Activated CD8-positive, alpha-beta memory T cell treated with anti-CD3 and anti-CD28 coated beads for 24 hours (primary cell): ENCODE data around the gene CBX3.
"Not testable (repeated sequence)": the region's sequence is repeated elsewhere in the genome, so short reads cannot be mapped to it uniquely, and the experiment has no call there.

Source experiments
- DNase-seq: peaks from one replicate; pipeline ENCODE4 v3.0.0-alpha.2; 2020

Gene CBX3

DNA sequence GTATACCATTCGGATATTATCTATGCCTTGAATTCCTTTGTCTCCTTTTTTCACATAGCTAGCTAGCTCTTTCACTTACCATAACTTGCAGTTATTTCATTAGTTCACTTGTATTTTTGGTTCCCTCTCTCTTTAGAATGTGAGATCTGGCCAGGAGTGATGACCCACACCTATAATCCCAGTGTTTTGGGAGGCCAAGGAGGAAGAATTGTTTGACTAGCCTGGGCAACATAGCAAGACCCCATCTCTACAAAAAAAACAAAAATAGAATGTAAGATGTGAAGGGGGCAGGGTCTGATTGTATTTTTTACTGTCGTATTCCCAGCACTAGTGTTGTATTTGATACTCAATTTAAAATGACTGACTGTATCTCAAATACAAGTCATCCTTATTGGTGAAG lies 29.9 kb upstream of the CBX3 start:
- DNase-seq, result no peak

DNA sequence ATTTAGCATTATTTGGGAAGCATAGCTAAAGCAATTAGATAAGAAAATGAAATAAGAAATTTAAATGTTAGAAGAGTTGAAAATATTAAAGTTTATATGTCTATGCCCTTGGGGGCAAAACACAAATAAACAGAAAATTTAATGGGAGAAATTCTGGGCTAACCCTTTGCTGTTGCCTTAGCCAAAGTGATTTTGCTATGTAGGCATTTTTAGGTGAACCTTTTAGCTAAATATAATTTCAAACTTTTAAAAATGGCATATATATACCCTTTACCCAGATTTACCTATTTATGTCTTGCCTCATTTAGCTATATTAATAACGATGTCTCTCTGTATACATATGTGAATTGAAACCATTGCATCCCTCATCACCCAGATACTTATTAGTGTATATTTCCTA lies 29.5 kb upstream of the CBX3 start:
- no peak for DNase-seq

DNA sequence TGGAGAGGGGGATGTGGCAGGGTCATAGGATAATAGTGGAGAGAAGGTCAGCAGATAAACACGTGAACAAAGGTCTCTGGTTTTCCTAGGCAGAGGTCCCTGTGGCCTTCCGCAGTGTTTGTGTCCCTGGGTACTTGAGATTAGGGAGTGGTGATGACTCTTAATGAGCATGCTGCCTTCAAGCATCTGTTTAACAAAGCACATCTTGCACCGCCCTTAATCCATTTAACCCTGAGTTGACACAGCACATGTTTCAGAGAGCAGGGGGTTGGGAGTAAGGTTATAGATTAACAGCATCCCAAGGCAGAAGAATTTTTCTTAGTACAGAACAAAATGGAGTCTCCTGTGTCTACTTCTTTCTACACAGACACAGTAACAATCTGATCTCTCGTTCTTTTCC lies 25.6 kb upstream of the CBX3 start:
- not testable (repeated sequence) for DNase-seq

DNA sequence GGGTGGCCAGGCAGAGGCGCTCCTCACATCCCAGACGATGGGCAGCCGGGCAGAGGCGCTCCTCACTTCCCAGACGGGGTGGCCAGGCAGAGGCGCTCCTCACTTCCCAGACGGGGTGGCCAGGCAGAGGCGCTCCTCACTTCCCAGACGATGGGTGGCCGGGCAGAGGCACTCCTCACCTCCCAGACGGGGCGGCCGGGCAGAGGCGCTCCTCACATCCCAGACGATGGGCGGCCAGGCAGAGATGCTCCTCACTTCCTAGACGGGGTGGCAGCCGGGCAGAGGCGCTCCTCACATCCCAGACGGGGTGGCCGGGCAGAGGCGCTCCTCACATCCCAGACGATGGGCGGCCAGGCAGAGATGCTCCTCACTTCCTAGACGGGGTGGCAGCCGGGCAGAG lies 24.8 kb upstream of the CBX3 start:
- DNase-seq, result not testable (repeated sequence)

DNA sequence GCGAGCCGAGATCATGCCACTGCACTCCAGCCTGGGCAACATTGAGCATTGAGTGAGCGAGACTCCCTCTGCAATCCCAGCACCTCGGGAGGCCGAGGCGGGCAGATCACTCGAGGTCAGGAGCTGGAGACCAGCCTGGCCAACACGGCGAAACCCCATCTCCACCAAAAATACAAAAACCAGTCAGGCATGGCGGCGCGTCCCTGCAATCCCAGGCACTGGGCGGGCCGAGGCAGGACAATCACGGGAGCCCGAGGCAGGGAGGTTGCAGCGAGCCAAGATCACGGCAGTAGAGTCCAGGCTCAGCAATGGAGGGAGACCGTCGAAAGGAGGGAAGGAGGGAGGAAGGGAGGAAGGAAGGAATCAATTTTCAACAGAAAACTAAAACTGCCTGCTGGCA lies 24.3 kb upstream of the CBX3 start:
- DNase-seq, result not testable (repeated sequence)

DNA sequence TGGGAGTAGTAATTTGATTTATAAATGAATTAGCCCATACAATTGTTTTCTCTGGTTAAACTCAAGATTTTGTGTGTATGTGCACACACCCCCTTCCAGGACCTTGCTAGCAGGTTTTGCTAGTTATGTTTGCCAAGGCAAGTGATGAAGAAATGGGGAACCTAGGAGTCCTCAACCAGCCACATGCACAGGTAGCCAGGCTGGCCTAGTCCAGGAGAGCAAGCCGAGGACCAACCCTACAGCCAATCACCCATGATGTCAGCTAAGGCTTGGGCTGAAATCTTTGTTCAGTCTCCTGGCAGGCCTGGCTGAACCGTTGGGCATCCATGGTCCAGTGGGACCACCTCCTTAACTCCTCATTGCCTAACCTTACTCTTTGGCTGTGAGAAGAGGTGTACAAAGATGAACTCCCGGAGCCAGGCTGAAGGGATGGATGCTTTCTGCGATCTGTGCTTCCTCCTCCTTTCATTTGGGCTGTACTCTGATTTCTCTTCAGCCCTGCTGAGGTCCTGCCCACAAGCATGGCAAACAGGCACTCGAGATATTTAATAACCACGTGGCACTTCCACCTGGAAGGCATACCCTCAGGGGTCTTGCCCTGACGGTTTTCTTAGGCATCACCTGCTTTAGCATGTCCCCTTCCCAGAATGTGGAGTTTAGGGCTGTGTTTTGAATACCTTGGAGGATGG lies 23.1 kb upstream of the CBX3 start:
- DNase-seq, result no peak

DNA sequence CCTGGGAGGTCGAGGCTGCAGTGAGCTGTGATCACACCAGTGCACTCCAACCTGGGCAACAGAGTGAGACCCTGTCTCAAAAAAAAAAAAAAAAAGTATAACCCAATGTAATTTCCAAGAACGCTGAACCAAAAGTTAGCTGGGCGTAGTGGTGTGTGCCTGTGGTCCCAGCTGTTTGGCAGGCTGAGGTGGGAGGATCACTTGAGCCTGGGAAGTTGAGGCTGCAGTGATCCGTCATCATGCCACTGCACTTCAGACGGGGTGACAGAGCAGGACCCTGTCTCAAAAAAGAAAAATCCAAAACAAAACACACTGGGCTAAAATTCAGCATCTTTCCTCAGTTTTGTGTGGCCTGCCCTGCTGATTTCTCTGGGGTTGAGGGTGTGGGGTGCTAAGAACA lies 22.1 kb upstream of the CBX3 start:
- no peak for DNase-seq

DNA sequence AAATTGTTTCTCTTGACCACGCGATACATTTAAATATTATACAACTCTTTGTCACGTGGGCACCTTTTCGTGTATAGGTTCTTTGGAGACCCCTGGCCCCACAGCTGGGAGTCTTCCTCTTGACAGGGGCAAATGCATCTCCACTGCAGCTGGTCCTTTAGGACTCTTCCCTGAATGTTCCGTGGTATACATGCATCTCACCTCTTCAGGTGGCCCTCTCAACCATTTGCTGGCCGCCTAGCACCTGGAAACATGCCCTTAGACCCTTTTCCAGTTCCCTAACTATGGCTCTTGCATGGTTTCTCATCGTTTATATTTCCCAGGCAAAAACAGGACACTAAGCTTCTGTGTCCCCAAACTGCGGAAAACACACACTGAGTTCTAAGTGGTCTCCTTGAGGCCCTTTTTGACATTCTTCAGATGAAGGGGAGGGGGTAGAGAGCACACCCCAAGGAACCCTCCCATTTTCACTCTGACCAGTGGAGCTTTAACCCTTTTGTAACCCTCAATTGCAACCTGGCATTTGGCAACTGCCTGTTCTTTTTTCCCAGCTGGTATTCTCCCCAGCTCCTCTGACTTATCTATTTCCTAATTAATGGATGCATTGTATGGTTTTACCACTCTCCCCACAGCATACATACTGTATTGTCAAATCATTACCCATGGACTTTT lies 21.6 kb upstream of the CBX3 start:
- DNase-seq, result no peak

DNA sequence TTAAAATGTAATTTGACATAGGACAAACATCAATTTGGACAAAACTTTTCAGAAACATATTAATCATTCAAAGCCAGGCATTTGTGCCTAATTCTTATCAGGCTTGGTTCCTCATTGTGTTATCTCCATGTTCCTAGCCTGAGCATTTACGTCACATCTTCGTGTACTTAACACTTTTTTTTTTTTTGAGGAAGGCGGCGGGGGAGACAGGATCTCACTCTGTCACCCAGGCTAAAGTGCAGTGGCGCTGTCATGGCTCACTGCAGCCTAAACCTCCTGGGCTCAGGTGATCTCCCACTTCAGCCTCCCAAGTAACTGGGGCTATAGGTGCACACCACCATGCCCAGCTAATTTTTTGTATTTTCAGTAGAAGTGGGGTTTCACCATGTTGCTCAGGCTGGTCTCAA lies 20.8 kb upstream of the CBX3 start:
- DNase-seq, result no peak

DNA sequence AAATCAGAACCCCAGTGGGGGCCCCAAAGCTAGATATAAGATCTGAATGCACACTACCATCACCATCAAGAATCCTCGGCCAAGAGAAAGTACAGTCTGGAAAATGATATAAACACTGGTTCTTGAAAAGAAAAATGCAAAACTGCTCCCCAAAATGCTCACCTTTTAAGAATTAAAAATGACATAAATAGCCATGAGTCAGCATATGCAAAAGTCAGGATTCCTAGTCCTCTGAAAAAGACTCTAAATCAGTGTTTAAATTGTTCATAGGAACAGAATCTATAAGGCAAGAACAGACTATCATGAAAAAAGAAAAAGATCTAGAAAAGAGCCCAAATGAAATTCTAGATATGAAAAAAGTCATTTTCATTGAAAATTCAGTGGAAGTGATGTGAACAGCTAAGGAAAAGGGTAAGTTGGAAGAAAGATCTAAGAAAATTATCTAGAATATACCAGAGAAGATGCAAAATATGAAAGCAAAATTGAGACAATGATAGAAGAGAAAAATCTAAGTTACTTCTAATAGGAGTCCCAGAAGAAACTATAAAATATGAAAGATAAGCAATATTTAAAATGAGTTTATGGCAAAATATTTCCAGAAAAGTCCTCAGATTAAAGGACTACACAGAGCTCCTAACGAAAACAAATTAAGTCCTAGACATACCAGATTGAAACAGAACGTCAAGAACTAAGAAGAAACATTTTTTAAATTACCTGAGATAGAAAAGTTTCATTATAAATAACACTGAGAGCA lies 19.9 kb upstream of the CBX3 start:
- no peak for DNase-seq

DNA sequence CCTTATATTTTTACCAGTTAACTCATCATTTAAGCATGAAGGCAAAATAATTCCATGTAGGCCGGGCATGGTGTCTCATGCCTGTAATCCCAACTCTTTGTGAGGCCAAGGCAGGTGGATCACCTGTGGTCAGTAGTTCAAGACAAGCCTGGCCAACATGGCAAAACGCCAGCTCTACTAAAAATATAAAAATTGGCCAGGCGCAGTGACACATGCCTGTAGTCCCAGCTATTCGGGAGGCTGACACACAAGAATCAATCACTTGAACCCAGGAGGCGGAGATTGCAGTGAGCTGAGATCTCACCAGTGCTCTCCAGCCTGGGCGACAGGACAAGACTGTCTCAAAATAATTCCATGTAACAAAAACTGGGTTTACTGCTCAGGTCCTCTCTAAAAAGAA lies 19.3 kb upstream of the CBX3 start:
- DNase-seq, result no peak

DNA sequence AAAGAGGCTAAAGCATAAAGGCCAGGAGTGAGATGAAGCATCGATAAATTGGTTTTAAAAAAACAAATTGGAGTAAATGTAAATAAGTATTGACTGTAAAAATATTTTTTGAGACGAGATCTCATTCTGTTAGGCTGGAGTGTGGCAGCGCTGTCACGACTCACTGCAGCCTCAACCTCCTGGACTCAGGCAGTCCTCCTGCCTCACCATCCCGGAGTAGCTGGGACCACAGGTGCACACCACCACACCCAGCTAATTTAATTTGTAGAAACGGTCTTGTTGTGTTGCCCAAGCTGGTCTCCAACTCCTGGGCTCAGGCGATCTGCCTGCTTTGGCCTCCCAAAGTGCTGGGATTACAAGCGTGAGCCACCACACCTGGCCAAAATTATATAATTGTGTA lies 18.8 kb upstream of the CBX3 start:
- DNase-seq, result no peak

DNA sequence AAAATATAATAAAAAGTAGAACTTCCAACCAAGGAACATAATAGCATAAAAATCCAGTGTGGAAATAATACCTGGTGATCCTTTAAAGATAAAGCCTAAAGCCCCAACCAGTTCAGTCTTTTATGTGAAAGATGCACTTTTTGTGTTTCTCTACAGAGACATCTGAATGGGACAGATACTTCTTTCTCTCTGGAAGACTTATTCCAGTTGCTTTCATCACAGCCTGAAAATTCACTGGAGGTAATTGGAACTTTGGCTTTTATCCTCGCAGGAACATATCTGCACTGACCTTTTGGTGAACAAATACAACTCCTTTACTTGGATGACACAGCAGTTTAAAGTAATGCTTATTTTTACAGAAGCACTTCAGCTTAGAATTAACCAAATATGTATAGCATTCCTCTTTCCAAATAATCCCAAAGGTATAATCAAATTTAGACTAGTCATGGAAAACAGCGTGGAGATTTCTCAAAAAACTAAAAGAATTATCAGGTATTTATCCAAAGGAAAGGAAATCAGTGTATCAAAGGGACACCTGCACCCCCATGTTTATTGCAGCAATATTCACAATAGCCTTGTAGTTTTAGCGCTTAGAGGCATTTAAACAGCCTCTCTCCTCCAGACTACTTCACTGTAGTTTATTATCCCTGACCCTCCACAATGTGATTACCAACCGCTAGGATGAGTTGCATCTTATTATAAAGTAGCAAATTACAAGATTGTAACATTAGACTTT lies 17.8 kb upstream of the CBX3 start:
- DNase-seq, result no peak

DNA sequence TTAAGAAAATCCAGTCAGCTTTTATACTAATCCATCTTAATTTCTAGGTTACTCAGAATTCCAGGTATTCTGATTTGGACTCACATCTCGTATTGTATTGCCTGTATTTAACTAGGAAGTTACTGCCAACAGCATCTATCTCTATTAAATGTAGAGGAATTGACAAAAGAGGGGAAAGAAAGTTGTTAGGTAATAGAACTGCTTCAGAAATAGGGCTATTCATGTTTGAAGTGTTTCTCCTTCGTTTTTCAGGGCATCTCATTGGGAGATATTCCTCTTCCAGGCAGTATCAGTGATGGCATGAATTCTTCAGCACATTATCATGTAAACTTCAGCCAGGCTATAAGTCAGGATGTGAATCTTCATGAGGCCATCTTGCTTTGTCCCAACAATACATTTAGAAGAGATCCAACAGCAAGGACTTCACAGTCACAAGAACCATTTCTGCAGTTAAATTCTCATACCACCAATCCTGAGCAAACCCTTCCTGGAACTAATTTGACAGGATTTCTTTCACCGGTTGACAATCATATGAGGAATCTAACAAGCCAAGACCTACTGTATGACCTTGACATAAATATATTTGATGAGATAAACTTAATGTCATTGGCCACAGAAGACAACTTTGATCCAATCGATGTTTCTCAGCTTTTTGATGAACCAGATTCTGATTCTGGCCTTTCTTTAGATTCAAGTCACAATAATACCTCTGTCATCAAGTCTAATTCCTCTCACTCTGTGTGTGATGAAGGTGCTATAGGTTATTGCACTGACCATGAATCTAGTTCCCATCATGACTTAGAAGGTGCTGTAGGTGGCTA lies 17.1 kb upstream of the CBX3 start:
- DNase-seq, result not testable (repeated sequence)

DNA sequence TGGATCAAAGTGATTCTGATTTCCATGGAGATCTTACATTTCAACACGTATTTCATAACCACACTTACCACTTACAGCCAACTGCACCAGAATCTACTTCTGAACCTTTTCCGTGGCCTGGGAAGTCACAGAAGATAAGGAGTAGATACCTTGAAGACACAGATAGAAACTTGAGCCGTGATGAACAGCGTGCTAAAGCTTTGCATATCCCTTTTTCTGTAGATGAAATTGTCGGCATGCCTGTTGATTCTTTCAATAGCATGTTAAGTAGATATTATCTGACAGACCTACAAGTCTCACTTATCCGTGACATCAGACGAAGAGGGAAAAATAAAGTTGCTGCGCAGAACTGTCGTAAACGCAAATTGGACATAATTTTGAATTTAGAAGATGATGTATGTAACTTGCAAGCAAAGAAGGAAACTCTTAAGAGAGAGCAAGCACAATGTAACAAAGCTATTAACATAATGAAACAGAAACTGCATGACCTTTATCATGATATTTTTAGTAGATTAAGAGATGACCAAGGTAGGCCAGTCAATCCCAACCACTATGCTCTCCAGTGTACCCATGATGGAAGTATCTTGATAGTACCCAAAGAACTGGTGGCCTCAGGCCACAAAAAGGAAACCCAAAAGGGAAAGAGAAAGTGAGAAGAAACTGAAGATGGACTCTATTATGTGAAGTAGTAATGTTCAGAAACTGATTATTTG lies 16.3 kb upstream of the CBX3 start:
- no peak for DNase-seq

DNA sequence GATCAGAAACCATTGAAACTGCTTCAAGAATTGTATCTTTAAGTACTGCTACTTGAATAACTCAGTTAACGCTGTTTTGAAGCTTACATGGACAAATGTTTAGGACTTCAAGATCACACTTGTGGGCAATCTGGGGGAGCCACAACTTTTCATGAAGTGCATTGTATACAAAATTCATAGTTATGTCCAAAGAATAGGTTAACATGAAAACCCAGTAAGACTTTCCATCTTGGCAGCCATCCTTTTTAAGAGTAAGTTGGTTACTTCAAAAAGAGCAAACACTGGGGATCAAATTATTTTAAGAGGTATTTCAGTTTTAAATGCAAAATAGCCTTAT lies 15.7 kb upstream of the CBX3 start:
- no peak for DNase-seq

DNA sequence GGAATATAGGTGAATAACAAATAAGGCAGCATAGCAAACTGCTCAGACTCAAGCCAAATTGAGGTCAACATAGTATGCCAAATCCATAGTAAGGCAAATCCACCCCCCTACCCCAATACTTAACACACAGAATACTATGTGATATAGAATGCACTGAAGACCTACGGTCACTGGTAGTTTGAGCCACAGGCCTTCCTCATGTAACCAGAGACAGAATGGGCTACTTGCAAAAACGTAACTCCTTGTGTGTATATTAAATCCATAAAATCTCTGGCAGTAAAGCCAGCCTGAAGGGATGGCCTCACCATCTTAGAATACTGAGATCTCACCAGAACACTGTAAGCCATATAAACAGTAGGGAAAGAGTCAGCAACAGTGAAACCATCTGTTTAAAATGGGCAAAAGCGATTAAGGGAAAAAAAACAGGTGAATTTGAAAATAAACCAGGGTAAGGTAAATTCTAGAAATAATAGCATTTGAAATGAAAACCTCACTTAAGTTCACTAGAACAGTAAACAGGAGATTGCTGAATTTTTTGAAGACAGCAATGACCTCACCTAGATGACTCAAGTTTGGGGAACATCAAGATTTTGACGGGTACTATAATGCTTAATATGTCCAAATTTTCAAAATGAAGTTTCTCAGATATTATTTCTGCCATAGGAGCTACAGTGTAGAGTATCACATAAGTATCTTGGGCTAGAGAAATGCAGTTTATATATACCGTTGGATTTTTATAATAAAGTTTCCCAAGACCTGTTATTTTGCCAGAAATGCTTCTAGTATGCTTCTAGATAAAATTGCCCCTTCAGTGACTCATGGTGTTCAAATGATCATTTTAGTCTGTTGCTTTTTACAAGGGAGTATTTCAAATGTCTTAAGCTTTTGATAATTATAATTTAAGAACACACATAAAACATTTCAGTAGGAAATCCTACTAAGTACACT lies 14.9 kb upstream of the CBX3 start:
- DNase-seq, result no peak

DNA sequence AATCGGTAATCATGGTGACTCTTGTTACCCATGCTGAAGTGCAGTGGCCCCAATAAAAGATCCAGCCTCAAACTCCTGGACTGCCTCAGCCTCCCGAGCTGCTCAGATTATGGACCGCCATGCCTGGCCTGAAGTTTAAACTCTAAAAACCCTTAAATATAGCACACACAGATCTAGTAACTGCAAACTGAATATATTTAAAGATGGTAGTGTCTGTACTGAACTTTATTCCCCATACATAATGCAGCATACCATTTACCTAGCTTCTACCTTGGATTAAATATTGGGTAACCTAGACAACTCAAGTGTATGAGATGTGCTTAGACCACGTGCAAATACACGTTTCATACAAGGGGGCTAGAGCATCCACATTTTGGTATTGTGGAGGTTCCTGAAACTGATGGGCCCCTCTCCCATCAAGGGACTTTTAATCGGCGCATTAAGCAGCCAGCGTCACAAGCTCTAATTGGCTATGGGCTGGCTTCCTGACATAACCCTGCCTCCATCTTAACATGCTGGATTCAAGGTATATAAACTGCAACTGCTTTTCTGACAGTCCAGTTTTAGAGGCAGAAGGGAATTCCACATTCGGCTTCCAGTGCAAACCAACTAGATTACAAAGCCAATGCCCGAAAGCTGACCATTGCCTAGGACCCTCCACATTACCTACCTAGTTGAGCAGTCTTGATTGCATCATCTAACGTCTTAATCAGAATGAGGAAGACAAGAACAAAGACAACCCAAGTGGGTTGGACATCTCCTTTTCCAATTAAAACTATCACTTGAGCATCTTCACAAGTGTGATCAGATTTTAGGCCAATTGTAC lies 14.0 kb upstream of the CBX3 start:
- peak; percentile 75 for DNase-seq

DNA sequence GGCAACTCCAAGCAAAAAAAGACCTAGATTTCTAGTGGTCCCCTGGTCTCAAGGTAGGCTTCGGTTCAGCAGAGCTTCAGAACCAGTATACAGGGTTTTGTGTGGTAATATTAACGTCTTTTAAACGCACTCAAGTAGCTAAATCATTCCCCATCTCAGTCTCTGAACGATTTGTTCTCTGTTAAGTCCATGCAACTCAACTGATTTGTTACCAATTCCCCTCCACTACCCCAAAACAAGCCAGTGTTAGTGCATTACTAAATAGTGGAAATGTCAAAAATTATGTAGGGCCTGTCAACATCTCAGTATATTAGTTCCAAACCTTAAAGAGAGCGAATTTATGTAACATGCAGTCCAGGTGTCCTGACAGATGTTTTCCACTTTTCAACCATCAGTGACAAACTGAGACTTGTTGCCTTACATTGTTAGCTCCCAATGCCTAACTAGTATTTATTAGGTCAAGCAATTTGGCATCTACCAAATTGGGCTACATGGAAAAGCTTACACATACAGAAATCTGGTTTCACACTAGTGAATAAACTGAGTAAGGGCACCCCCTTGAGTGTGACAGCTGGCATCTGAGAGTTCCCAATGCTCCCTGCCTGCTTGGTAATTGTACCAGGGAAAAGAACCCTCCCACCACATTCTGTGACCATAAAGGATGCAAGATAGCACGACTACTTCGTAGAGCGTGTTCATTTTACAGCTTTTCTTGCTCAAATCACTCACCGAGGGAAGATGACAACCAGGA lies 13.2 kb upstream of the CBX3 start:
- no peak for DNase-seq
